HUES64 (cell line): ENCODE measurements around the gene DDX6.

Source experiments
- H3K27ac ChIP-seq: 2 replicates; pipeline ENCODE4 v1.7.0; 2013; ENCODE audit warnings: low read depth, low read length, inconsistent platforms
- H3K27me3 ChIP-seq: 2 replicates; pipeline ENCODE4 v1.6.1; 2013; ENCODE audit warnings: mild to moderate bottlenecking, low read length; ENCODE audit not compliant: insufficient read depth
- H3K36me3 ChIP-seq: 2 replicates; pipeline ENCODE4 v1.6.1; 2013; ENCODE audit warnings: mild to moderate bottlenecking, low read length; ENCODE audit not compliant: insufficient read depth
- H3K4me1 ChIP-seq: 2 replicates; pipeline ENCODE4 v1.6.1; 2013; ENCODE audit warnings: mild to moderate bottlenecking, low read length, moderate library complexity; ENCODE audit not compliant: insufficient read depth
- H3K4me3 ChIP-seq: 2 replicates; pipeline ENCODE4 v1.5.1; 2013; ENCODE audit warnings: mild to moderate bottlenecking, low read length, moderate library complexity
- H3K9ac ChIP-seq: 2 replicates; pipeline ENCODE4 v1.6.1; 2013; ENCODE audit warnings: mild to moderate bottlenecking, low read depth, low read length
- H3K9me3 ChIP-seq: 2 replicates; pipeline ENCODE4 v1.6.1; 2013; ENCODE audit warnings: low read depth, low read length; ENCODE audit not compliant: insufficient read depth
- WGBS: fragments of 150-250, 120-280 bp; methylation state at CpG from one replicate; pipeline ENCODE4 v1.1.7; 2013; ENCODE audit warnings: missing lambda C conversion rate; 5-methylcytosine and 5-hydroxymethylcytosine counted together

DDX6 gene

DNA sequence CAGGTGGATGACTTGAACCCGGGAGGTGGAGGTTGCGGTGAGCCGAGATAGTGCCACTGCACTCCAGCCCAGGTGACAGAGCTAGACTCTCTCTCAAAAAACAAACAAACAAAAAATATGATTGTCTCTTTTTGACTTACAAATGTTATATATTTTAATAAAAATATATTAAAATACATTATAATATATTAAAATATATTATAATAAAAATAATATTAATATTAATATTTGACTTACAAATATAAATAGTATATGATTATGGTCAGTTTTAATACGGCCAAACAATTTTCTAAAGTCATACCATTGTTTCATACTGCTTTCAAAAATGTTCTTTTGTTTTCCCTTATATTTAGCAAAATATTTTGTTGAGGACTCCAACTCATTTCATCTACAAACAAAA is 27.2 kb upstream of the DDX6 start:
- Histone ChIP-seq H3K4me3 (no peak overlapping the region), H3K36me3 (no peaks in the 10 kb centered on the region), H3K27ac (no peak overlapping the region), H3K9ac (no peak overlapping the region), H3K4me1 (no peaks in the 10 kb centered on the region), H3K27me3 (no peaks in the 10 kb centered on the region), H3K9me3 (no peaks in the 10 kb centered on the region)
- 100% methylated on average over 3 of the region's 4 CpGs for WGBS

DNA sequence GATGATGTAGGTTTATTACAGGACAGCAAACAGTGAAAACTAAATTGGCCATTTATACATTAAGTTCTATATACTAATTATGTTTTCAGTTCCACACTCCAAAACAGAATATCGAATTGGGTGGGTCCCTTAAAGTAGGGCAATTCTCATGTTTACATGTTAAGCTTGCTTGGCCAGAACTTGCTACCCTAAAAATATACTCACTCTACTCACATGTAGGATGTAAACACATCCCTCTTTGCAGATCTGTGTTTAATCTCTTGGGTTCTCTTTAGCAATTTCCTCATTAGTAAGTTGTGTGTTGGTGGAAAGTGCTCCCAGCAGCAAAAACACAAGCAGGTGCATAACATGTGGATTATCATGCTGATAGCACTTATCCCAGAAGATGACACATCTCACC is 22.6 kb upstream of the DDX6 start:
- Histone ChIP-seq H3K9ac (no peak overlapping the region), H3K27ac (no peak overlapping the region), H3K9me3 (no peaks in the 10 kb centered on the region), H3K27me3 (no peaks in the 10 kb centered on the region), H3K36me3 (no peaks in the 10 kb centered on the region), H3K4me3 (no peak overlapping the region), H3K4me1 (no peaks in the 10 kb centered on the region)
- WGBS: 68% methylated on average over 1 of the region's 1 CpG

DNA sequence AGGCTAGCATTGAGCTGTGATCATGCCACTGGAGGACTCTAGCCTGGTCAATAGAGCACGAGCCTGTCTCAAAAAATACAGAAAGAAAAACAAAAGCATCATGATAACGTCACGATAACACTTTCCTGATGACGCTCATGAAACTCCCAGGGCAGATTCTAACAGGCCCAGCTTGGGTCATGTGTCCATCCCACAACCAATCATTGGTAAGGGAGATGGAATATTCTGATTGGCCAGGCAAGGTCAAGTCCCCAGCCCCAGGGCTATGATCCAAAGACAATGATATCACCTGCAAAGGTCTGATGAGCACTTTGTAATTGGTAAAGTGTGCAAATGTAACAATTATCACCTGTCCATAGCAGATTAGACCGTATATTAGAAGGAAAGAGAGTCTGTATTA is 21.5 kb upstream of the DDX6 start:
- Histone ChIP-seq H3K9me3 (no peaks in the 10 kb centered on the region), H3K4me3 (no peak overlapping the region)
- 57% methylated on average over 3 of the region's 5 CpGs for WGBS

DNA sequence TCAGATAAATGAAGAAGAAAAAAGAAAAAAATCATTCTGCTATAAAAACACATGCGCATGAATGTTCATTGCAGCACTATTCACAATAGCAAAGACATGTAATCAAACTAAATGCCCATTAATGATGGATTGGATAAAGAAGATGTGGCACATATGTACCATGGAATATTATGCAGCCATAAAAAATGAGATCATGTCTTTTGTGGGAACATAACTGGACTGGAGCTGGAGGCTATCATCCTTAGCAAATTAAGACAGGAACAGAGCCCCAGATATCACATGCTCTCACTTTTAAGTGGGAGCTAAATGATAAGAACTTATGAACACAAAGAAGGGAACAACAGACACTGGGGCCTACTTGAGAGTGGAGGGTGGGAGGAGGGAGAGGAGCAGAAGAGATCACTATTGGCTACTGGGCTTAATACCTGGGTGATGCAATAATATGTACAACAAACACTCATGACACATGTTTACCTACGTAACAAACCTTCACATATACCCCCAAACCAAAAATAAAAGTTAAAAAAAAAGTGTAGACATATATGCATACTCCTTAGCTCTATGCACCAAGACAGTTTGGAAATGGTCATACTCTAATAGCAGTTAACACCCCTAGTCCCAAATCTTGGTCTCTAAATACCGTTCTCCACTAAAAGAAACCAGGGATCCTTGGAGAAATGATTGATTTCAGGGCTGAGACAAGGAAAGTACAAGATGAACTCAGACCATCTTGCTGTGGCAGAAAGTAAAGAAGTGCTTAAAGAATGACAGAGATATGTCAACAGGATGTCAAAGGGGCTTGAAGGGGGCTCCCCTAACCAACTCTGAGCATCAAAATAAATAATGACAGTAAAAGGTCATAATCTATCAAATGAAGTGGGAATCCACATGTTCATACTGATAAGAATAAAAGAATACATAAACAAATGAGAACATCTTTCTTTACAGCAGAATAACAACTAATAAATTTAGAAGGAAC is 17.1 kb upstream of the DDX6 start:
- H3K9ac ChIP-seq: no peak overlapping the region
- H3K36me3 ChIP-seq: no peaks in the 10 kb centered on the region
- no peak overlapping the region for H3K27ac ChIP-seq
- 89% methylated on average over 2 of the region's 3 CpGs for WGBS
- no peak overlapping the region for H3K4me3 ChIP-seq
- H3K9me3 ChIP-seq: no peaks in the 10 kb centered on the region
- H3K27me3 ChIP-seq: no peaks in the 10 kb centered on the region
- H3K4me1 ChIP-seq: no peaks in the 10 kb centered on the region

More for the DNA sequence above, 21.5 kb upstream of the DDX6 start:
- no peak overlapping the region for H3K9ac ChIP-seq
- H3K27me3 ChIP-seq: no peaks in the 10 kb centered on the region
- H3K36me3 ChIP-seq: no peaks in the 10 kb centered on the region
- H3K4me1 ChIP-seq: no peaks in the 10 kb centered on the region
- H3K27ac ChIP-seq: no peak overlapping the region

DNA sequence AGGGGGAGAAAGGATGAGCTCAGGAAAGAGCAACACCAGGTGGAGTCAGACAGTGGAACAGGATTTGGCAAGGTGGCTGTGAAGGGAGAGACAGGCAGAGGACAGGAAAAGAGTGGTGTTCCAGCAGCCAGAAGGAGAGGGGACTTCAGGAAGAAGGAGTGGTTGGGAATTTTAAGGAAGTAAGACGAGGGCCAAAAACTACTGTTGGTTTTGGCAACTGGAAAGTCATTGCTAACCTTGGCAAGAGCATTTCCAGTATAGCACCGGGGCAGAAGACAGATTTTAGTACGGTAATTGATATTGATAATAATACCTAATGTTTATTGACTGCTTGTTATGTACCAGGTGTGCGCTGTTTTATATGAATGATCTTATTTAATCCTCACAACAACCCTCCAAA is 15.4 kb upstream of the DDX6 start:
- WGBS: 86% methylated on average over 3 of the region's 4 CpGs
- Histone ChIP-seq H3K4me1 (no peaks in the 10 kb centered on the region), H3K4me3 (no peak overlapping the region), H3K36me3 (no peaks in the 10 kb centered on the region), H3K27me3 (no peaks in the 10 kb centered on the region), H3K27ac (no peak overlapping the region), H3K9ac (no peak overlapping the region), H3K9me3 (no peaks in the 10 kb centered on the region)

DNA sequence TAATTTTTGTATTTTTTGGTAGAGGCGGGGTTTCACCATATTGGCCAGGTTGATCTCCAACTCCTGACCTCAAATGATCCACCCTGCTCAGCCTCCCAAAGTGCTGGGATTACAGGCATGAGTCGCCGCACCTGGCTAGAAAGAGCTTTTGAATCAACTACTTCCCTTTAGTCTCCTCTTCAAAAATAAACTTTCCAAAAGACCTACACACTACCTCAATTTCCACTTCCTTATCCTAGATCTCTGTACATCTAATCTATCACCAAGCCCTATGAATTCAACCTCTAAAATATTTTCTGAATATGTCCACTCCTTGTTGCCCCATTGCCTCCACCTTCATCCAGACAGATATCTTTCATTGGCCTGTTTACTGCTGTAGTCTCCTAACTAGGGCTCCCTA is 13.1 kb upstream of the DDX6 start:
- Histone ChIP-seq H3K36me3 (no peaks in the 10 kb centered on the region), H3K27me3 (no peaks in the 10 kb centered on the region), H3K4me1 (no peaks in the 10 kb centered on the region), H3K9me3 (no peaks in the 10 kb centered on the region), H3K9ac (no peak overlapping the region), H3K27ac (no peak overlapping the region), H3K4me3 (no peak overlapping the region)
- WGBS: 92% methylated on average over 3 of the region's 3 CpGs

DNA sequence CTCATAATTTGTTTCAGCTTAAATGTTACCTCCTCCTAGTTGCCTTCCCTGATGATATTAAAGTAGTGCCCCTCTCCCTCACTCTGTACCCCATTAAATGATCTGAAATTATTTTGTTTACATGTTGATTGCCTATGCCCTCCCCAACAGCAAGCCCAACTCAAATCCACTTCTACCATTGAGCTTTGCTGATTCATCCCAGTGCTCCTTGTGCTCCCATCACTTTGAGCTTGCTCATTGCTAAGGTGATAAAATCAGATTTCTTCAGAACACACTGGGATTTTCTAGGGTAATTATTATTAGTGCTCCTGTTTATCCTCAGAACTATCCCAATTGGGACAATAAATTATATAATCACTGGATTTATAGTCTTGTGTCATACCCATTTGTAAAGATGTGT is 8.4 kb upstream of the DDX6 start:
- Histone ChIP-seq H3K9ac (no peak overlapping the region), H3K27ac (no peak overlapping the region), H3K36me3 (no peaks in the 10 kb centered on the region), H3K4me3 (no peak overlapping the region), H3K9me3 (no peaks in the 10 kb centered on the region), H3K4me1 (no peaks in the 10 kb centered on the region), H3K27me3 (no peaks in the 10 kb centered on the region)

DNA sequence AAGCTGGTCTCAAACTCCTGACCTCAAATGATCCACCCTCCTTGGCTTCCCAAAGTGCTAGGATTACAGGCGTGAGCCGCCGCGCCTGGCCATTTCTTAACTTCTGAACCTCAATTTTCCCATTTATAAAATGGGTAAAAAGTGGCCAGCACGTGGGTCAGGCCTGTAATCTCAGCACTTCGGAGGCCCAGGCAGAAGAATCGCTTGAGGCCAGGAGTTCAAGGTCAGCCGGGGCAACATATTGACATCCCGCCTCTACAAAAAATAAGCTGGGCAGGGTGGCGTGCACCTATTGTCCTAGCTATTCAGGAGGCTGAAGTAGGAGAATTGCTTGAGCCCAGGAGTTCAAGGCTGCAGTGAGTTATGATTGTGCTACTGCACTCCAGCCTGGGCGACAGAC is 6.5 kb upstream of the DDX6 start:
- H3K9ac ChIP-seq: no peak overlapping the region
- 93% methylated on average over 11 of the region's 11 CpGs for WGBS
- no peaks in the 10 kb centered on the region for H3K36me3 ChIP-seq
- no peak overlapping the region for H3K27ac ChIP-seq
- H3K9me3 ChIP-seq: no peaks in the 10 kb centered on the region
- H3K4me1 ChIP-seq: peaks cover 9% of the 10 kb centered on the region
- no peak overlapping the region for H3K4me3 ChIP-seq
- H3K27me3 ChIP-seq: no peaks in the 10 kb centered on the region

DNA sequence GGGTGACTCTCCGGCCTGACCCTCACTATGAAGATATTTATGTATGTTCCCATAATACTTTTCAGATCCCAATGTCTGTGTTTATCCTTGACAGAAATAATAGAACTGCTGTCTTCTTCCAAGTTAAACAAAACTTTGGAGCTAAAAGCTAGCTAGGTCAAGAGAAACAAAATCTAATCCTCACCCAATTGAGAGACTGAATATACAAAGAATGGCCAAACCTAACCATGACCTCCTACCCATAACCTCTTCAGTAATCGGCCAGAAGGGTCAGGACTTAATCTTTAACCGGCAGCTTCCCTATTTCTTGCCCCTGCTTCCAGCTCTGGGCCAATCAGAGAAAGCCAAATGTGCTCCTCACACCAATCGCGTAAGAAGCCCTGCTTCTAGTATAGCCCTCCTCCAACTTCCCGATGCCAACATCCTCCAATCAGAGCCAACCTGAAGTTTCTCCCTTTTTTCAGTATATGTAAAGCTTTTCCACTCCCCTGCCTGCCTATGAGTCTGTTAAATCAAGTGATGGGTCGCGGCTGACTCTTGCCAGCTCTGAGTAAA is 1.7 kb upstream of the DDX6 start:
- H3K4me1 ChIP-seq: peaks cover 11% of the 10 kb centered on the region
- WGBS: 3% methylated on average over 8 of the region's 8 CpGs
- no peaks in the 10 kb centered on the region for H3K27me3 ChIP-seq
- H3K27ac ChIP-seq: peak overlapping the region; percentile 83; the same call in 1 of the 2 replicates
- H3K4me3 ChIP-seq: peak overlapping the region; percentile 78
- peak overlapping the region; percentile 93 for H3K9ac ChIP-seq
- H3K36me3 ChIP-seq: no peaks in the 10 kb centered on the region
- H3K9me3 ChIP-seq: no peaks in the 10 kb centered on the region

DNA sequence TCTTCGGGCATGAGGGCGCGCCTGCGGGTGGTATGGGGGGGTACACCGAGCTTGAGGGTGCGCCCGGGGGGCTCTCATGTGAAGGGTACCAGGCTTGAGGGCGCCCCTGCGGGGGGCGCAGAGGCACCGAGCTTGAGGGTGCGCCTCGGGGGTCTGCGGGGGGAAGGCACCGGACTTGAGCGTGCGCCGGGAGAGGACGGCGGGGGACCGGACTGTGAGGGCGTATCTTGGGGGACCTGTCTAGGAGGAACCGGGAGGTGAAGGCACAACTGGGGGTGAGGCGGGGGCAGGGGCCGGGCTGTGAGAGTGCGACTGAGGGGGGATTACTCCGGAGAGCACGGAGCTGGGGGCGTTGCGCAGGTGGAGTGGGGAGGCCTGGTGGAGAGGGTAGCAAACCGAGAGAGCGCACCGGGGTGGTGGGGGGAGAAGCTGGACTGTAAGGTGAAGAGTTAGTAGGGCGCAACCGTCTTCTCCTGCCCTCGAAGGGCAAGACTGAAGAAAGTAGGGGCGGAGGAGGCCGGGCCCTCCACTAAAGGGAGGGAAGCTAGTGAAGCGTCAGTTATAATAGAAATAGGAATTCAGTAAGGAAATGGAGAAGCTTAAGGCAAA is 1.1 kb upstream of the DDX6 start:
- Histone ChIP-seq H3K36me3 (no peaks in the 10 kb centered on the region), H3K4me1 (peaks cover 11% of the 10 kb centered on the region)
- under 1% methylated on average over 39 of the region's 39 CpGs for WGBS

DNA sequence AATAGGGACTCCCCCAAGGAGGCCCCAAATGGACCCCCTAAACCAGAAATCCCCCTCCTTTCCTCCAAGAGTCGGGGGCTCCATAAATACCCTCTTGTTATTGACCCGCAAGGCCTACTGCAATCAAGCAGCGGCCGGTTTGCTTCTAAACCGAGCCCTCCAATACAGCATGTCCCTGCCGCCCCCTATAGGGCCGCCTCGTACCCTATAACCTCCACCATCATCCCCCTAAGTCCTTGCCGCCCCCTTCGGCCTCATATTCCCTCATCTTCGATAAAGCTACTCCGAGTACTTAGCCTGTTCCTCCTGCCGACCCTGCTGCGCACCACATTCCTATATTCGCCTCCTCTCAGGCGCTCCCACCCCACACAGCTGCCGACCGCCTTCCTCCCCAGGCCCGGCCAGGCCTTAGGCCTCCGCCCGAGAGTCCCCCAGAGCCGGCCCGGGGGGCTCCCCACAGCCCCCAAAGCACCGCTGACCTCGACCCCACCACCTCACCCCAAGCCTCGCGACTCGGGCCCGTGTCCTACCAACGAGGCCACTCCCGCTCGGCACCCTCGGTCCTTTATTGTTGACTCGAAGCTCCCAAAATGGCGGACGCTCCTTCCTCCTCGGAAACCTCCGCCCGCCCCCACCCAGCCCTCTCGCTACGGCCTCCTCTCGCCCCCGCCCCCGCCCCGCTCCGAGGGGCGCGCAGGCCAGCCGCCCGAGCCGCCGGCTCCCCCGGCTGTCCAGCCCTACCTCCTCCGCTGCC is 430 bp downstream of the DDX6 start:
- H3K4me3 ChIP-seq: peak overlapping the region; percentile 78
- H3K36me3 ChIP-seq: peaks cover 13% of the 10 kb centered on the region
- WGBS: under 1% methylated on average over 52 of the region's 54 CpGs
- H3K9me3 ChIP-seq: no peaks in the 10 kb centered on the region
- H3K27me3 ChIP-seq: no peaks in the 10 kb centered on the region
- H3K4me1 ChIP-seq: peaks cover 16% of the 10 kb centered on the region
- peak overlapping the region; percentile 83 for H3K27ac ChIP-seq
- H3K9ac ChIP-seq: peak overlapping the region; percentile 93

More for the DNA sequence above, 1.1 kb upstream of the DDX6 start:
- peak overlapping the region; percentile 93 for H3K9ac ChIP-seq
- H3K27ac ChIP-seq: peak overlapping the region; percentile 83
- peak overlapping the region; percentile 78 for H3K4me3 ChIP-seq
- H3K27me3 ChIP-seq: no peaks in the 10 kb centered on the region
- no peaks in the 10 kb centered on the region for H3K9me3 ChIP-seq
